ENCODE data around the gene HHIPL2. TPM values are rescaled to one million over a fixed set of nuclear protein-coding genes. Genes with fewer than 3 reads are reported as not detected.

Gene HHIPL2
- total RNA-seq, 2 experiments from 2014 or later: 0.22 to 0.77 TPM

DNA sequence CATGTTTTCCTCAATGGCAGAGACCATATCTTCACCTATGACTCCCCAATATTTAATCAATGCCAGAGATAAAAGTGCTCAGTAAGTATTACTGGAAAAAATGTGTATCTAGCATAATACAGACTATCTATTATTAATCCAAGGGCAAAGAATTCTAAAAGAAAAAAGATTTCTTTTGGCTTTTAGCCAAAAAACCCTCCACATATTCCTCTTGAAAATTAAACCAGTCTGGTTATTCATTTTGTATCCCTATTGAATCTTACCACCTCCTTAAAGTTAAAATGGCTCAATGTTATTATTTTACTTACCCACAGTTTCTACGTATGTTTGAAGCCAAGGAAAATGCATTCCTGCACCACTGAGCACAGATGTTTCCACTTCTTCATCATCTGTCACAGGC, 40.2 kb upstream of the HHIPL2 start:
- Mint-ChIP-seq H3K4me3 (peak overlapping the region; percentile 59), H3K4me1 (ENCODE audit: low read depth) (peaks cover 57% of the 10 kb centered on the region), H3K27ac (no peak overlapping the region), H3K9me3 (no peaks in the 10 kb centered on the region), H3K36me3 (ENCODE audit: low read depth) (peaks cover 62% of the 10 kb centered on the region), H3K27me3 (no peaks in the 10 kb centered on the region)
- no peaks in the 10 kb centered on the region for H3K27me3 ChIP-seq (ENCODE audit: control insufficient read depth in 1 of 2, insufficient read depth in 2 of 2, low read length in 2 of 2)
- no peak for TF ChIP-seq CTCF (IDR thresholded peaks at IDR 0.05)
- POLR2A ChIA-PET: interaction anchor here (4.4 kb wide), 1 partner anchor 56 kb away, joined by 33 read pairs; no protein-coding TSS in a partner anchor
- H3K9me3 ChIP-seq (ENCODE audit: control insufficient read depth in 1 of 2, insufficient read depth in 1 of 2, low read length in 2 of 2): no peaks in the 10 kb centered on the region
- H3K4me3 ChIP-seq (ENCODE audit: low read length): no peak overlapping the region
- H3K4me1 ChIP-seq (ENCODE audit: insufficient read depth, low read length): peaks cover 14% of the 10 kb centered on the region
- intact Hi-C loops (cut with DNase I, micrococcal nuclease): loop anchor here (2.0 to 5.0 kb wide), 4 partner anchors 31 to 846 kb away; partner anchors contain the start of genes DUSP10 (in 1 of the 2) and MIA3 (in 1 of the 2)
- CTCF ChIA-PET: no interaction called here
- H3K27ac ChIP-seq (ENCODE audit: low read depth in 1 of 2, low read length in 2 of 2): no peak overlapping the region
- H3K36me3 ChIP-seq (ENCODE audit: insufficient read depth, low read length): peaks cover 20% of the 10 kb centered on the region
- ATAC-seq (ENCODE audit: poor library complexity): no peak
- no peak for DNase-seq

- no peak for DNase-seq
- Mint-ChIP-seq H3K4me1 (ENCODE audit: low read depth) (peaks cover 57% of the 10 kb centered on the region), H3K27ac (no peak overlapping the region), H3K36me3 (ENCODE audit: low read depth) (peaks cover 75% of the 10 kb centered on the region), H3K27me3 (no peaks in the 10 kb centered on the region), H3K9me3 (no peaks in the 10 kb centered on the region), H3K4me3 (peak overlapping the region; percentile 43)
- H3K27me3 ChIP-seq (ENCODE audit: control insufficient read depth in 1 of 2, insufficient read depth in 2 of 2, low read length in 2 of 2): no peaks in the 10 kb centered on the region
- intact Hi-C loops (cut with DNase I, micrococcal nuclease): loop anchor here in 1 of 2 experiments (5.0 kb wide), 2 partner anchors 50 to 845 kb away; partner anchors contain the start of gene DUSP10
- H3K36me3 ChIP-seq (ENCODE audit: insufficient read depth, low read length): peaks cover 31% of the 10 kb centered on the region
- ATAC-seq (ENCODE audit: poor library complexity): no peak
- H3K4me1 ChIP-seq (ENCODE audit: insufficient read depth, low read length): peaks cover 14% of the 10 kb centered on the region
- H3K27ac ChIP-seq (ENCODE audit: low read depth in 1 of 2, low read length in 2 of 2): no peak overlapping the region
- CTCF ChIA-PET: interaction anchor here (1.0 kb wide), 1 partner anchor 29 kb away, joined by 3 read pairs; no protein-coding TSS in a partner anchor
- H3K9me3 ChIP-seq (ENCODE audit: control insufficient read depth in 1 of 2, insufficient read depth in 1 of 2, low read length in 2 of 2): no peaks in the 10 kb centered on the region
- no peak overlapping the region for H3K4me3 ChIP-seq (ENCODE audit: low read length)
- no peak for TF ChIP-seq CTCF (IDR thresholded peaks at IDR 0.05)
- POLR2A ChIA-PET: interaction anchor here (0.5 kb wide), 1 partner anchor 124 kb away, joined by 3 read pairs; no protein-coding TSS in a partner anchor
These were observed 38.9 kb upstream of the HHIPL2 start for GRCh38 chr1:222586842-222587241.

GRCh38 chr1:222583079-222583478, 35.2 kb upstream of the HHIPL2 start:
- no peak overlapping the region for H3K27ac Mint-ChIP-seq
- ATAC-seq (ENCODE audit: poor library complexity): no peak
- CTCF ChIA-PET: no interaction called here

More at GRCh38 chr1:222583079-222583478, 35.2 kb upstream of the HHIPL2 start:
- H3K36me3 ChIP-seq (ENCODE audit: insufficient read depth, low read length): peaks cover 31% of the 10 kb centered on the region
- no peak for TF ChIP-seq CTCF (IDR thresholded peaks at IDR 0.05)
- no peak overlapping the region for H3K4me3 ChIP-seq (ENCODE audit: low read length)
- Mint-ChIP-seq H3K4me1 (ENCODE audit: low read depth) (peaks cover 27% of the 10 kb centered on the region), H3K36me3 (ENCODE audit: low read depth) (peaks cover 87% of the 10 kb centered on the region), H3K27me3 (no peaks in the 10 kb centered on the region), H3K9me3 (no peaks in the 10 kb centered on the region), H3K4me3 (no peak overlapping the region)
- H3K4me1 ChIP-seq (ENCODE audit: insufficient read depth, low read length): no peaks in the 10 kb centered on the region
- H3K27me3 ChIP-seq (ENCODE audit: control insufficient read depth in 1 of 2, insufficient read depth in 2 of 2, low read length in 2 of 2): no peaks in the 10 kb centered on the region
- intact Hi-C loops (cut with DNase I, micrococcal nuclease): no loop called here
- DNase-seq: peak in 1 of 14 experiments; percentile 5
- no peaks in the 10 kb centered on the region for H3K9me3 ChIP-seq (ENCODE audit: control insufficient read depth in 1 of 2, insufficient read depth in 1 of 2, low read length in 2 of 2)
- POLR2A ChIA-PET: no interaction called here
- no peak overlapping the region for H3K27ac ChIP-seq (ENCODE audit: low read depth in 1 of 2, low read length in 2 of 2)

All from CD4-positive, alpha-beta T cell (primary cell).